Effector memory CD8-positive, alpha-beta T cell (primary cell): ENCODE measurements around the gene ST6GALNAC4.
A peak's percentile ranks its signal among the peaks of the same experiment; 100 is the strongest.

Source experiments
- ATAC-seq: fragments of 150-1000 bp; cut with Tn5 transposase; replicated peaks from 2 replicates; pipeline ENCODE4 v1.10.0; 2021; ENCODE audit warnings: mild to moderate bottlenecking, moderate library complexity
- DNase-seq, 3 experiments: peaks; one replicate each; pipeline ENCODE4 v3.0.0; 2021
- H3K27ac Mint-ChIP-seq, 2 donors: one replicate each; pipeline ENCODE4 v1.8.0; 2022; ENCODE audit warnings: mild to moderate bottlenecking in 2 of 2, mixed read lengths in 2 of 2, moderate library complexity in 2 of 2
- H3K27me3 Mint-ChIP-seq, 2 donors: one replicate each; pipeline ENCODE4 v1.8.0; 2022; ENCODE audit warnings: mixed read lengths in 2 of 2
- H3K36me3 Mint-ChIP-seq: one replicate; pipeline ENCODE4 v1.8.0; 2022; ENCODE audit warnings: mild to moderate bottlenecking, moderate library complexity, mixed read lengths; ENCODE audit not compliant: insufficient read depth
- H3K4me1 Mint-ChIP-seq, 2 donors: one replicate each; pipeline ENCODE4 v1.8.0; 2022; ENCODE audit warnings: low read depth in 2 of 2, mixed read lengths in 2 of 2
- H3K4me3 Mint-ChIP-seq, 2 donors: one replicate each; pipeline ENCODE4 v1.8.0; 2022; ENCODE audit warnings: mild to moderate bottlenecking in 2 of 2, mixed read lengths in 2 of 2, moderate library complexity in 2 of 2
- H3K9me3 Mint-ChIP-seq, 2 donors: one replicate each; pipeline ENCODE4 v1.8.0; 2022; ENCODE audit warnings: mixed read lengths in 2 of 2

Gene ST6GALNAC4

GRCh38 chr9:127923046-127923445 lies 6.2 kb upstream of the ST6GALNAC4 start:
- H3K27me3 Mint-ChIP-seq: peaks cover 7 to 9% of the 10 kb centered on the region in 2 donors
- H3K4me1 Mint-ChIP-seq: peaks cover 0 to 26% of the 10 kb centered on the region in 2 donors
- H3K36me3 Mint-ChIP-seq: peaks cover 26% of the 10 kb centered on the region
- no peaks in the 10 kb centered on the region for H3K9me3 Mint-ChIP-seq
- no peak overlapping the region for H3K27ac Mint-ChIP-seq
- no peak overlapping the region for H3K4me3 Mint-ChIP-seq
- no peak for DNase-seq
- ATAC-seq: no peak

- H3K9me3 Mint-ChIP-seq: no peaks in the 10 kb centered on the region
- H3K4me1 Mint-ChIP-seq: peaks cover 6 to 30% of the 10 kb centered on the region in 2 donors
- peak overlapping the region; percentile 51 to 70 for H3K4me3 Mint-ChIP-seq
- H3K27ac Mint-ChIP-seq: peak overlapping the region; percentile 46 to 49
- ATAC-seq: peak; percentile 51
- H3K27me3 Mint-ChIP-seq: peaks cover 7 to 9% of the 10 kb centered on the region in 2 donors
- peaks cover 22% of the 10 kb centered on the region for H3K36me3 Mint-ChIP-seq
- peak; percentile 81 to 86 (median 81) for DNase-seq
Observed at GRCh38 chr9:127921557-127922120, 4.8 kb upstream of the ST6GALNAC4 start.

- Mint-ChIP-seq H3K36me3 (peaks cover 24% of the 10 kb centered on the region), H3K9me3 (no peaks in the 10 kb centered on the region), H3K27me3 (peaks cover 2 to 9% of the 10 kb centered on the region in 2 donors), H3K4me3 (no peak overlapping the region), H3K27ac (no peak overlapping the region), H3K4me1 (peaks cover 8 to 32% of the 10 kb centered on the region in 2 donors)
- ATAC-seq (no peak), DNase-seq (no peak)
Observed at GRCh38 chr9:127920794-127921193, 4.0 kb upstream of the ST6GALNAC4 start.

- ATAC-seq (no peak), DNase-seq (no peak)
- H3K9me3 Mint-ChIP-seq: no peaks in the 10 kb centered on the region
- peaks cover 19 to 41% of the 10 kb centered on the region in 2 donors for H3K4me1 Mint-ChIP-seq
- peaks cover 24% of the 10 kb centered on the region for H3K36me3 Mint-ChIP-seq
- H3K27me3 Mint-ChIP-seq: peaks cover 0 to under 1% of the 10 kb centered on the region in 2 donors
- H3K4me3 Mint-ChIP-seq: no peak overlapping the region
- H3K27ac Mint-ChIP-seq: peak overlapping the region in 1 of 2 donors; percentile 87
Observed at GRCh38 chr9:127919253-127919815, 2.5 kb upstream of the ST6GALNAC4 start.

- DNase-seq (no peak), ATAC-seq (no peak)
- Mint-ChIP-seq H3K27me3 (no peaks in the 10 kb centered on the region), H3K4me3 (peak overlapping the region; percentile 21 to 85), H3K9me3 (no peaks in the 10 kb centered on the region), H3K36me3 (peaks cover 23% of the 10 kb centered on the region), H3K27ac (peak overlapping the region; percentile 31 to 87), H3K4me1 (peaks cover 19 to 41% of the 10 kb centered on the region in 2 donors)
Observed at GRCh38 chr9:127918183-127919107, 1.6 kb upstream of the ST6GALNAC4 start.

GRCh38 chr9:127917603-127918002 lies 762 bp upstream of the ST6GALNAC4 start:
- DNase-seq (no peak), ATAC-seq (no peak)
- peaks cover 19 to 46% of the 10 kb centered on the region in 2 donors for H3K4me1 Mint-ChIP-seq
- H3K27ac Mint-ChIP-seq: peak overlapping the region; percentile 31 to 87
- H3K36me3 Mint-ChIP-seq: peaks cover 28% of the 10 kb centered on the region
- peak overlapping the region; percentile 81 to 85 for H3K4me3 Mint-ChIP-seq
- no peaks in the 10 kb centered on the region for H3K27me3 Mint-ChIP-seq
- no peaks in the 10 kb centered on the region for H3K9me3 Mint-ChIP-seq

- no peaks in the 10 kb centered on the region for H3K27me3 Mint-ChIP-seq
- peak; percentile 40 for ATAC-seq
- DNase-seq: peak in 2 of 3 experiments; percentile 32 to 49
- H3K9me3 Mint-ChIP-seq: no peaks in the 10 kb centered on the region
- H3K4me3 Mint-ChIP-seq: peak overlapping the region; percentile 81 to 85
- H3K4me1 Mint-ChIP-seq: peaks cover 24 to 40% of the 10 kb centered on the region in 2 donors
- peak overlapping the region; percentile 68 to 85 for H3K27ac Mint-ChIP-seq
- H3K36me3 Mint-ChIP-seq: peaks cover 33% of the 10 kb centered on the region
Observed at GRCh38 chr9:127915801-127916719, 781 bp downstream of the ST6GALNAC4 start.

- DNase-seq (no peak), ATAC-seq (no peak)
- Mint-ChIP-seq H3K4me1 (peaks cover 30 to 42% of the 10 kb centered on the region in 2 donors), H3K36me3 (peaks cover 37% of the 10 kb centered on the region), H3K9me3 (no peaks in the 10 kb centered on the region), H3K27me3 (no peaks in the 10 kb centered on the region), H3K27ac (peak overlapping the region; percentile 68 to 85), H3K4me3 (peak overlapping the region; percentile 81 to 85)
Observed at GRCh38 chr9:127915325-127915752, 1.5 kb downstream of the ST6GALNAC4 start.

- H3K4me3 Mint-ChIP-seq: no peak overlapping the region
- DNase-seq (no peak), ATAC-seq (no peak)
- peaks cover 30 to 34% of the 10 kb centered on the region in 2 donors for H3K4me1 Mint-ChIP-seq
- H3K36me3 Mint-ChIP-seq: peaks cover 34% of the 10 kb centered on the region
- no peak overlapping the region for H3K27ac Mint-ChIP-seq
- no peaks in the 10 kb centered on the region for H3K9me3 Mint-ChIP-seq
- H3K27me3 Mint-ChIP-seq: no peaks in the 10 kb centered on the region
Observed at GRCh38 chr9:127913682-127914081, 3.2 kb downstream of the ST6GALNAC4 start.

- peak overlapping the region in 1 of 2 donors; percentile 83 for H3K27ac Mint-ChIP-seq
- no peaks in the 10 kb centered on the region for H3K27me3 Mint-ChIP-seq
- DNase-seq (no peak), ATAC-seq (no peak)
- H3K36me3 Mint-ChIP-seq: peaks cover 31% of the 10 kb centered on the region
- H3K4me1 Mint-ChIP-seq: peaks cover 29% of the 10 kb centered on the region in 2 donors
- H3K9me3 Mint-ChIP-seq: no peaks in the 10 kb centered on the region
- H3K4me3 Mint-ChIP-seq: no peak overlapping the region
Observed at GRCh38 chr9:127912882-127913281, 4.0 kb downstream of the ST6GALNAC4 start.

- DNase-seq (no peak), ATAC-seq (no peak)
- H3K36me3 Mint-ChIP-seq: peaks cover 31% of the 10 kb centered on the region
- peaks cover 24 to 26% of the 10 kb centered on the region in 2 donors for H3K4me1 Mint-ChIP-seq
- H3K27ac Mint-ChIP-seq: peak overlapping the region in 1 of 2 donors; percentile 83
- H3K4me3 Mint-ChIP-seq: no peak overlapping the region
- no peaks in the 10 kb centered on the region for H3K9me3 Mint-ChIP-seq
- no peaks in the 10 kb centered on the region for H3K27me3 Mint-ChIP-seq
Observed at GRCh38 chr9:127912296-127912695, 4.5 kb downstream of the ST6GALNAC4 start.

GRCh38 chr9:127910613-127911205 lies 6.1 kb downstream of the ST6GALNAC4 start:
- Mint-ChIP-seq H3K27ac (peak overlapping the region; percentile 10 to 83), H3K4me3 (no peak overlapping the region), H3K4me1 (peaks cover 28 to 32% of the 10 kb centered on the region in 2 donors), H3K9me3 (no peaks in the 10 kb centered on the region), H3K36me3 (peaks cover 43% of the 10 kb centered on the region), H3K27me3 (no peaks in the 10 kb centered on the region)
- ATAC-seq (no peak), DNase-seq (no peak)
